ENCODE measurements around the gene AGBL1.

DNA sequence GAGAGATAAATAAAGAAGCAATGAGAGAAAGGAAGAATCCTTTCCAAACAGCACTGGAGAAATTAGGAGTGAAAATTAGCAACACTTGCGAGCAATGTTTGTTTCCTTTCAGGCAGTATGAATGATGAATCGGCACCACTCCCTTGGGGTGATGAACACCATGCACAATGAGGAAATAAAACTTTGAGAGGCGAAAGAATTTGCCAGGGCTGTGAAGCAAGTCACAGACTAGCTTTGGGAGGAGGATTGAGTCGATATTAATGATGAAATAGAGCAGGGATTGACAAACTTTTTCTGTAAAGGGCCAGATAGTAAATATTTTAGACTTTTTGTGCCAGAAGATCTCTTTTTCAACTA lies 237.7 kb downstream of the AGBL1 start:
- TF ChIP-seq CTCF (tag by site-specific recombination; IDR thresholded peaks at IDR 0.05) = no peak
- TF ChIP-seq ZNF121 (tag by site-specific recombination; IDR thresholded peaks at IDR 0.05) = no peak
- no peak for TF ChIP-seq ZNF132 (tag by site-specific recombination; IDR thresholded peaks at IDR 0.05; ENCODE audit: borderline replicate concordance)
- TF ChIP-seq AEBP2 (tag by site-specific recombination; IDR thresholded peaks at IDR 0.05; ENCODE audit: borderline replicate concordance) = no peak
- TF ChIP-seq ZNF426 (tag by site-specific recombination; IDR thresholded peaks at IDR 0.05) = no peak
